GM12878 (cell line): Measurements from ENCODE around the gene TOR2A. TPM values are rescaled to one million over a fixed set of nuclear protein-coding genes. Genes with fewer than 3 reads are reported as not detected.

Experiments
- BACH1 ChIP-seq: fragments of 450-650 bp; IDR thresholded peaks from 2 replicates; pipeline ENCODE4 v1.6.1; 2017; ENCODE audit warnings: mild to moderate bottlenecking, borderline replicate concordance
- BCLAF1 ChIP-seq: fragments of 450-650 bp; IDR thresholded peaks from 2 replicates; pipeline ENCODE4 v1.6.1; 2017; ENCODE audit warnings: antibody characterized with exemption, mild to moderate bottlenecking, moderate library complexity
- BHLHE40 ChIP-seq, 2 experiments: fragments of 450-650 bp in 1 of 2; IDR thresholded peaks; 2 replicates each; pipeline ENCODE4 v1.6.1; 2011 to 2017; ENCODE audit warnings: low read depth in 2 of 2, borderline replicate concordance in 1 of 2, improper control_type of control experiment in 1 of 2, low read length in 1 of 2, mild to moderate bottlenecking in 1 of 2
- CHD2 ChIP-seq: IDR thresholded peaks from 2 replicates; pipeline ENCODE4 v1.6.1; 2011; ENCODE audit warnings: low read depth, low read length, improper control_type of control experiment, borderline replicate concordance
- GABPA ChIP-seq: IDR thresholded peaks from 2 replicates; pipeline ENCODE4 v1.6.1; 2014; ENCODE audit warnings: antibody characterized with exemption, low read depth, mild to moderate bottlenecking, inconsistent platforms
- JUND ChIP-seq: IDR thresholded peaks from 2 replicates; pipeline ENCODE4 v1.6.1; 2012; ENCODE audit warnings: low read depth, mild to moderate bottlenecking, low read length, improper control_type of control experiment, moderate library complexity
- KDM1A ChIP-seq: fragments of 200-600 bp; sonication (generic); IDR thresholded peaks from 2 replicates; pipeline ENCODE4 v1.6.1; 2016; ENCODE audit warnings: borderline replicate concordance
- MYC ChIP-seq: IDR thresholded peaks from 2 replicates; pipeline ENCODE4 v1.6.1; 2011; ENCODE audit warnings: mild to moderate bottlenecking, low read length, moderate library complexity, inconsistent platforms; ENCODE audit not compliant: insufficient read depth, insufficient replicate concordance, insufficient read length, severe bottlenecking
- NR2C1 ChIP-seq: fragments of 450-650 bp; IDR thresholded peaks from 2 replicates; pipeline ENCODE4 v1.6.1; 2017; ENCODE audit warnings: antibody characterized with exemption, mild to moderate bottlenecking, moderate library complexity
- POLR2A ChIP-seq: IDR thresholded peaks from 2 replicates; pipeline ENCODE4 v1.6.1; 2011; ENCODE audit warnings: low read depth, mild to moderate bottlenecking, low read length
- REST ChIP-seq: IDR thresholded peaks from 2 replicates; pipeline ENCODE4 v1.6.1; 2012; ENCODE audit warnings: mild to moderate bottlenecking, low read depth, low read length
- RUNX3 ChIP-seq: IDR thresholded peaks from 2 replicates; pipeline ENCODE4 v1.6.1; 2012; ENCODE audit warnings: low read length, inconsistent platforms
- SMC3 ChIP-seq: IDR thresholded peaks from 2 replicates; pipeline ENCODE4 v1.6.1; 2011; ENCODE audit warnings: low read length, improper control_type of control experiment, borderline replicate concordance
- SP1 ChIP-seq: IDR thresholded peaks from one replicate; pipeline ENCODE4 v1.6.1; 2011; ENCODE audit warnings: low read depth, low read length
- TCF12 ChIP-seq: IDR thresholded peaks from 2 replicates; pipeline ENCODE4 v1.6.1; 2011; ENCODE audit warnings: low read depth, mild to moderate bottlenecking, low read length
- ZBTB33 ChIP-seq: fragments of 450-650 bp; IDR thresholded peaks from 2 replicates; pipeline ENCODE4 v1.6.1; 2017; ENCODE audit warnings: mild to moderate bottlenecking
- ZNF622 ChIP-seq: fragments of 450-650 bp; IDR thresholded peaks from 2 replicates; pipeline ENCODE4 v1.6.1; 2017; ENCODE audit warnings: mild to moderate bottlenecking, inconsistent platforms
- ZNF687 ChIP-seq: fragments of 450-650 bp; IDR thresholded peaks from 2 replicates; pipeline ENCODE4 v1.6.1; 2017; ENCODE audit warnings: mild to moderate bottlenecking, moderate library complexity
- polyA plus RNA-seq, 11 experiments: library from polyadenylated mRNA; depleted of rRNA in 4 of 11; unstranded in 6 of 11; stranded (reverse) in 5 of 11; fragments of >200 nt; fragmentation: Nextera tagmentation in 4 of 11; fragmentation: Illumina TruSeq in 1 of 11; extraction: Ambion mirVana in 4 of 11; extraction: Trizol in 1 of 11; gene quantifications; 1 replicate in 1 of 11; 2 replicates in 10 of 11; pipeline versions ENCODE4 v1.2.1 to v1.2.3, GENCODE V29; 2011 to 2016; ENCODE audit warnings: inconsistent platforms in 2 of 11, missing spikeins in 2 of 11, low read depth in 1 of 11
- total RNA-seq, 4 experiments: library from RNA; depleted of rRNA in 3 of 4; stranded (reverse); fragments of >200 nt in 3 of 4; fragmentation: Illumina TruSeq in 1 of 4; extraction: Trizol in 1 of 4; gene quantifications; 2 replicates each; pipeline versions ENCODE4 v1.2.1 to v1.2.3, GENCODE V29; 2013 to 2021

Gene TOR2A
- total and polyA plus RNA-seq, 10 of the 15 experiments (the other 5 are each of a cell fraction or from before 2014, with no cell fraction given) = 0.52 to 23.7 (median 8.5) TPM

GRCh38 chr9:127698985-127699670 is 36.0 kb downstream of the TOR2A start (continued):
- TF ChIP-seq TCF12 (no peak), BACH1 (no peak), NR2C1 (no peak), ZNF622 (no peak), JUND (no peak), ZNF687 (peak; percentile 85), BCLAF1 (no peak), ZBTB33 (no peak), GABPA (0 out of 2 replicates have a peak, but pooled peaks have one; percentile 20), REST (no peak), SP1 (peak; percentile 74), SMC3 (no peak), MYC (no peak), BHLHE40 (IDR thresholded peaks at IDR 0.05; ENCODE audit: borderline replicate concordance in 1 of 2, low read depth in 2 of 2, low read length in 1 of 2) (peak; percentile 22 to 42; a peak in 1 of 4 replicates), RUNX3 (0 out of 2 replicates have a peak, but pooled peaks have one; percentile 15), POLR2A (peak; percentile 77), KDM1A (no peak), CHD2 (0 out of 2 replicates have a peak, but pooled peaks have one; percentile 36)
